Neuronal stem cell (in vitro differentiated cells): Measurements from ENCODE around the gene ATP8A2.
A peak's percentile ranks its signal among the peaks of the same experiment; 100 is the strongest.

Source experiments
- DNase-seq: peaks from one replicate; pipeline ENCODE4 v3.0.0-alpha.2; 2013; ENCODE audit warnings: low spot score
- H2AFZ ChIP-seq: one replicate; pipeline ENCODE4 v1.6.1; 2013; ENCODE audit warnings: mild to moderate bottlenecking, low read length, inconsistent platforms
- H2AK5ac ChIP-seq: 2 replicates; pipeline ENCODE4 v1.6.1; 2013; ENCODE audit warnings: low read depth, mild to moderate bottlenecking, inconsistent platforms, low read length, moderate library complexity, mixed read lengths
- H2BK120ac ChIP-seq: 2 replicates; pipeline ENCODE4 v1.6.1; 2013; ENCODE audit warnings: low read depth, mild to moderate bottlenecking, inconsistent platforms, low read length, moderate library complexity, mixed read lengths
- H2BK12ac ChIP-seq: one replicate; pipeline ENCODE4 v1.6.1; 2013; ENCODE audit warnings: low read length, inconsistent platforms
- H2BK15ac ChIP-seq: 2 replicates; pipeline ENCODE4 v1.6.1; 2013; ENCODE audit warnings: mild to moderate bottlenecking, low read length, inconsistent platforms, mixed read lengths
- H2BK5ac ChIP-seq: one replicate; pipeline ENCODE4 v1.6.1; 2013; ENCODE audit warnings: inconsistent platforms, mild to moderate bottlenecking, low read length, moderate library complexity
- H3K14ac ChIP-seq: one replicate; pipeline ENCODE4 v1.6.1; 2013; ENCODE audit warnings: low read length, inconsistent platforms
- H3K18ac ChIP-seq: 2 replicates; pipeline ENCODE4 v1.6.1; 2013; ENCODE audit warnings: low read length, inconsistent platforms
- H3K23ac ChIP-seq: 2 replicates; pipeline ENCODE4 v1.6.1; 2013; ENCODE audit warnings: low read depth, mild to moderate bottlenecking, mixed read lengths, low read length, inconsistent platforms; ENCODE audit not compliant: poor library complexity
- H3K27ac ChIP-seq: replicated peaks from 3 replicates; pipeline ENCODE4 v1.5.1; 2013; ENCODE audit warnings: low read length, inconsistent platforms
- H3K27me3 ChIP-seq, 3 experiments: 2 replicates each; pipeline ENCODE4 v1.6.1; 2013; ENCODE audit warnings: low read length in 3 of 3, mild to moderate bottlenecking in 2 of 3, inconsistent platforms in 1 of 3, low read depth in 1 of 3, mixed read lengths in 1 of 3, moderate library complexity in 1 of 3; ENCODE audit not compliant: control insufficient read depth in 3 of 3, insufficient read depth in 3 of 3
- H3K36me3 ChIP-seq, 2 donors: replicated peaks in 1 of 2; 2 replicates each; pipeline ENCODE4 v1.6.1; 2013; ENCODE audit warnings: low read length in 2 of 2; ENCODE audit not compliant: control insufficient read depth in 2 of 2, insufficient read depth in 2 of 2
- H3K4ac ChIP-seq: 2 replicates; pipeline ENCODE4 v1.6.1; 2013; ENCODE audit warnings: inconsistent platforms, mild to moderate bottlenecking, low read length, moderate library complexity
- H3K4me1 ChIP-seq, 2 donors: 1 replicate in 1 of 2; 2 replicates in 1 of 2; pipeline ENCODE4 v1.6.1; 2013; ENCODE audit warnings: low read length in 2 of 2, low read depth in 1 of 2; ENCODE audit not compliant: control insufficient read depth in 2 of 2, insufficient read depth in 1 of 2
- H3K4me2 ChIP-seq: one replicate; pipeline ENCODE4 v1.6.1; 2013; ENCODE audit warnings: mild to moderate bottlenecking, low read length, inconsistent platforms; ENCODE audit not compliant: insufficient read depth, poor library complexity, severe bottlenecking
- H3K4me3 ChIP-seq, 2 donors: 2 replicates each; pipeline ENCODE4 v1.5.1; 2013; ENCODE audit warnings: low read length in 2 of 2, mild to moderate bottlenecking in 2 of 2, inconsistent platforms in 1 of 2, moderate library complexity in 1 of 2
- H3K79me1 ChIP-seq: one replicate; pipeline ENCODE4 v1.6.1; 2013; ENCODE audit warnings: low read depth, mild to moderate bottlenecking, inconsistent platforms, low read length, moderate library complexity
- H3K9ac ChIP-seq: one replicate; pipeline ENCODE4 v1.6.1; 2013; ENCODE audit warnings: mild to moderate bottlenecking, low read depth, low read length, inconsistent platforms; ENCODE audit not compliant: poor library complexity
- H3K9me3 ChIP-seq, 2 donors: replicated peaks in 1 of 2; 2 replicates each; pipeline versions ENCODE3 to v1.6.1; 2013; ENCODE audit warnings: low read length in 2 of 2, mild to moderate bottlenecking in 2 of 2, inconsistent platforms in 1 of 2, low read depth in 1 of 2, mixed read lengths in 1 of 2, moderate library complexity in 1 of 2; ENCODE audit not compliant: control insufficient read depth in 2 of 2, insufficient read depth in 1 of 2
- H4K8ac ChIP-seq: one replicate; pipeline ENCODE4 v1.6.1; 2013; ENCODE audit warnings: low read depth, mild to moderate bottlenecking, inconsistent platforms, low read length, moderate library complexity
- H4K91ac ChIP-seq: one replicate; pipeline ENCODE4 v1.6.1; 2013; ENCODE audit warnings: low read length, low read depth, mild to moderate bottlenecking, inconsistent platforms; ENCODE audit not compliant: poor library complexity
- WGBS, 2 donors: extraction: QIAGEN DNeasy Blood & Tissue Kit; methylation state at CpG; one replicate each; pipeline ENCODE4 v1.1.7; 2013; ENCODE audit warnings: missing lambda C conversion rate in 2 of 2, mixed read lengths in 1 of 2; ENCODE audit not compliant: insufficient read length in 2 of 2, insufficient replicate concordance in 1 of 2; ENCODE audit errors: extremely low coverage in 2 of 2; 5-methylcytosine and 5-hydroxymethylcytosine counted together

ATP8A2 gene

DNA sequence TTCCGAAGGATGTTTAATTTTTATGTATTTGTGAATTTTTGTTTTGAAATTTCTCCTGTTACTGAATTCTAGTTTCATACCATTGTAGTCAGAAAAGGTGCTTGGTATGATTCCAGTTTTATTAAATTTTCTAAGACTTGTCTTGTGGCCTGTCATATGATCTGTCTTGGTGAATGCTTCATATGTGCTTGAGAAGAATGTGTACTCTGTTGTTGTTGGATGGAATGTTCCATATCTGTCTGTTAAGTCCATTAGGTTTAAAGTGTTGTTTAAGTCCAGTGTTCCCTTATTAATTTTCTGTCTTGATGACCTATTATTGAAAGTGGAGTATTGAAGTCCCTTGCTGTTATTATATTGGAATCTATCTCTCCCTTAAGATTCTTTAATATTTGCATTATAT lies 273.9 kb downstream of the ATP8A2 start:
- Histone ChIP-seq H3K4me3 (no peak overlapping the region), H3K23ac (no peak overlapping the region), H4K8ac (no peak overlapping the region), H2BK5ac (no peak overlapping the region), H3K9ac (no peak overlapping the region), H3K36me3 (no peaks in the 10 kb centered on the region), H2AK5ac (no peak overlapping the region), H3K4me1 (no peaks in the 10 kb centered on the region), H3K27me3 (no peaks in the 10 kb centered on the region), H2AFZ (no peak overlapping the region), H3K27ac (no peak overlapping the region), H2BK12ac (no peak overlapping the region), H2BK120ac (no peak overlapping the region), H3K79me1 (no peaks in the 10 kb centered on the region), H3K4ac (no peak overlapping the region), H3K4me2 (no peak overlapping the region), H4K91ac (no peak overlapping the region), H3K14ac (no peak overlapping the region), H3K18ac (no peak overlapping the region), H2BK15ac (no peak overlapping the region), H3K9me3 (no peaks in the 10 kb centered on the region)
- no CpG with 5 or more reads among the region's 1 CpG for WGBS, 2 donors
- no peak for DNase-seq

- Histone ChIP-seq H3K18ac (peak overlapping the region; percentile 21), H2BK120ac (no peak overlapping the region), H3K9me3 (no peaks in the 10 kb centered on the region), H3K23ac (no peak overlapping the region), H3K14ac (no peak overlapping the region), H2BK5ac (no peak overlapping the region), H3K36me3 (no peaks in the 10 kb centered on the region), H2BK15ac (no peak overlapping the region), H3K4me2 (no peak overlapping the region), H2AK5ac (peak overlapping the region; percentile 16), H4K91ac (no peak overlapping the region), H3K27me3 (no peaks in the 10 kb centered on the region), H2AFZ (no peak overlapping the region), H3K4ac (no peak overlapping the region), H4K8ac (no peak overlapping the region), H3K4me1 (peaks cover 0 to 2% of the 10 kb centered on the region in 2 donors), H3K4me3 (no peak overlapping the region), H3K9ac (no peak overlapping the region), H2BK12ac (no peak overlapping the region), H3K79me1 (no peaks in the 10 kb centered on the region), H3K27ac (no peak overlapping the region)
- DNase-seq = no peak
- WGBS, 2 donors = no CpG with 5 or more reads among the region's 1 CpG
Observed at GRCh38 chr13:25649001-25649633, 277.3 kb downstream of the ATP8A2 start.

GRCh38 chr13:25652764-25653163 lies 281.0 kb downstream of the ATP8A2 start:
- Histone ChIP-seq H2AFZ (no peak overlapping the region), H3K9me3 (no peaks in the 10 kb centered on the region), H3K4me2 (no peak overlapping the region), H3K9ac (no peak overlapping the region), H2BK12ac (no peak overlapping the region), H3K36me3 (no peaks in the 10 kb centered on the region), H3K4ac (no peak overlapping the region), H4K91ac (no peak overlapping the region), H4K8ac (no peak overlapping the region), H3K27me3 (no peaks in the 10 kb centered on the region), H3K4me1 (peaks cover 0 to 2% of the 10 kb centered on the region in 2 donors), H3K27ac (no peak overlapping the region), H3K79me1 (no peaks in the 10 kb centered on the region), H2BK5ac (no peak overlapping the region), H2BK15ac (no peak overlapping the region), H2BK120ac (no peak overlapping the region), H3K4me3 (no peak overlapping the region), H3K18ac (no peak overlapping the region), H3K14ac (no peak overlapping the region), H3K23ac (no peak overlapping the region), H2AK5ac (no peak overlapping the region)
- DNase-seq = no peak
- no CpG with 5 or more reads among the region's 2 CpGs for WGBS, 2 donors

DNA sequence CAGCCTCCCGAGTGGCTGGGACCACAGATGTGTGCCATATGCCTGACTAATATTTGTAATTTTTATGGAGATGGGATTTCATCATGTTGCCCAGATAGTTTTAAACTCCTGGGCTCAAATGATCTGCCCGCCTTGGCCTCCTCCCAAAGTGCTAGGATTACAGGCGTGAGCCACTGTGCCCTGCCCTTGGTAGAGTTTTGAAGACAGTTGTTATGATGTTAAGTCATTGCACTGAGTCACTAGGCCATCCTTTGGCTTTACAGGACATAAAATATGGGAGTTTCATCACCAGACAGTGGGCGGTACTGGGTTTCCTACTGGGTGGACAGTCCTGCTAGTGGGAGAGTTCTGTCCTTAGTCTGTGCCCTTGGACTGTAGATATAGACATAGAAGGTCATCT lies 282.5 kb downstream of the ATP8A2 start:
- WGBS, 2 donors = no CpG with 5 or more reads among the region's 4 CpGs
- H3K4ac ChIP-seq = no peak overlapping the region
- H2BK5ac ChIP-seq = no peak overlapping the region
- no peak overlapping the region for H2AFZ ChIP-seq
- no peak overlapping the region for H2BK120ac ChIP-seq
- H4K91ac ChIP-seq = no peak overlapping the region
- H2BK15ac ChIP-seq = no peak overlapping the region
- no peaks in the 10 kb centered on the region for H3K36me3 ChIP-seq
- no peak overlapping the region for H4K8ac ChIP-seq
- no peak overlapping the region for H2BK12ac ChIP-seq
- H3K18ac ChIP-seq = no peak overlapping the region
- H3K79me1 ChIP-seq = no peaks in the 10 kb centered on the region
- no peak overlapping the region for H3K4me2 ChIP-seq
- no peaks in the 10 kb centered on the region for H3K27me3 ChIP-seq
- H3K4me1 ChIP-seq = peaks cover 0 to 2% of the 10 kb centered on the region in 2 donors
- no peak overlapping the region for H3K23ac ChIP-seq
- no peak for DNase-seq
- no peak overlapping the region for H3K9ac ChIP-seq
- no peak overlapping the region for H3K4me3 ChIP-seq
- no peak overlapping the region for H3K14ac ChIP-seq
- H3K27ac ChIP-seq = no peak overlapping the region
- H2AK5ac ChIP-seq = no peak overlapping the region
- no peaks in the 10 kb centered on the region for H3K9me3 ChIP-seq
